Sigmoid colon (tissue), 4 donors: ENCODE results near the gene FAN1.

Experiments used
- EP300 ChIP-seq, 4 donors: sonication (generic); formaldehyde crosslinking; IDR thresholded peaks; one replicate each; pipeline ENCODE4 v1.6.1; 2017; ENCODE audit warnings: antibody characterized with exemption in 4 of 4
- POLR2A ChIP-seq, 2 donors: fragments of 450-650 bp; IDR thresholded peaks; one replicate each; pipeline ENCODE4 v1.6.1; 2016; ENCODE audit warnings: antibody characterized with exemption in 2 of 2, mild to moderate bottlenecking in 2 of 2, moderate library complexity in 2 of 2
- TF ChIP-seq, protein P1 (sequence below), 4 experiments: fragments of 450-650 bp in 3 of 4; fragments of 200-600 bp in 1 of 4; IDR thresholded peaks; one replicate each; pipeline ENCODE4 v1.5.1; 2016 to 2019; ENCODE audit warnings: antibody characterized with exemption in 4 of 4, mild to moderate bottlenecking in 3 of 4, moderate library complexity in 2 of 4

DNA sequence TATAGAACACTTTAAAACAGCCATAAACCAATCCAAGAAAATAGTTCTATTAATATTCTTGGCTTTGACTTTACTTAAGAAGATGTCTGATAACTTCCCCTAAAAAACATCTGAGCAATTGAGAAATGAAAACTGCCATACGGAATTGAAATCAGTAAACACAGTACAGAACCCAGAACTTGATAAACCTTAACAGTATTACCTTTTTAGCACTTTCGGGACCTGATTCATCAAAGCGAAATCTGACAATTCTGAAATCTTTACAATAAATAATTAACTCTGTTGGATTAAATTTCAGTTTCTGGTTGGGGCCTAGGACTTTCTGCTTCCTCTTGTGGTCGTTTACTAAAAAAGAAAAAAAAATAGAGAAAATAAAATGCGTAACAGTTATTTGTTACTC is 70.4 kb downstream of the FAN1 start:
- TF ChIP-seq, protein P1, sequence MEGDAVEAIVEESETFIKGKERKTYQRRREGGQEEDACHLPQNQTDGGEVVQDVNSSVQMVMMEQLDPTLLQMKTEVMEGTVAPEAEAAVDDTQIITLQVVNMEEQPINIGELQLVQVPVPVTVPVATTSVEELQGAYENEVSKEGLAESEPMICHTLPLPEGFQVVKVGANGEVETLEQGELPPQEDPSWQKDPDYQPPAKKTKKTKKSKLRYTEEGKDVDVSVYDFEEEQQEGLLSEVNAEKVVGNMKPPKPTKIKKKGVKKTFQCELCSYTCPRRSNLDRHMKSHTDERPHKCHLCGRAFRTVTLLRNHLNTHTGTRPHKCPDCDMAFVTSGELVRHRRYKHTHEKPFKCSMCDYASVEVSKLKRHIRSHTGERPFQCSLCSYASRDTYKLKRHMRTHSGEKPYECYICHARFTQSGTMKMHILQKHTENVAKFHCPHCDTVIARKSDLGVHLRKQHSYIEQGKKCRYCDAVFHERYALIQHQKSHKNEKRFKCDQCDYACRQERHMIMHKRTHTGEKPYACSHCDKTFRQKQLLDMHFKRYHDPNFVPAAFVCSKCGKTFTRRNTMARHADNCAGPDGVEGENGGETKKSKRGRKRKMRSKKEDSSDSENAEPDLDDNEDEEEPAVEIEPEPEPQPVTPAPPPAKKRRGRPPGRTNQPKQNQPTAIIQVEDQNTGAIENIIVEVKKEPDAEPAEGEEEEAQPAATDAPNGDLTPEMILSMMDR (IDR thresholded peaks at IDR 0.05) = no peak
- TF ChIP-seq EP300 (IDR thresholded peaks at IDR 0.05) (no peak), POLR2A (IDR thresholded peaks at IDR 0.05) (no peak)
